ENCODE data around the gene NBAS. TPM values are rescaled to one million over a fixed set of nuclear protein-coding genes. Genes with fewer than 3 reads are reported as not detected.

Gene NBAS
- total and polyA plus RNA-seq, 9 of the 15 experiments (the other 6 are each of a cell fraction or from before 2014, with no cell fraction given): 15.3 to 94.4 (median 69.9) TPM

DNA sequence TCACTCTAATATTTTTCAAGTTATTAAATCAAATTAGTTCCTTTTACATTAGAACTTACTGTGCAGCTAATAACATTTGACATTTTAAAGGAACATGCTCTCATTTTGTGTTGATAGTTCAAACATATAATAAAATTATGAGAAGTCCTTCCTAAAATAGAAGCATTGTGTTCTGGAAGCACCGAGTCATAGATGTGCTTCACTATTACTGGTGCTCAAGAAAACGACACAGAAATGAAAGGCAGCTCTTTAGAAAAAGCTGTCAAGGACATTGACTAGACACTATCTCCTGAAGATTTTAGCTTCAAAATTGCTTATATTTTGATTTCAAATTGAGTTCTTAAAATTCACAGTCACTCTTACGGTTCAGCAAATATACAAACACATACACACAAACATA, 338.3 kb downstream of the NBAS start:
- ATAC-seq: no peak
- whole genome bisulfite sequencing (ENCODE audit: insufficient coverage, low coverage, missing lambda C conversion rate): 79% methylated on average over 3 of the region's 3 CpGs
- no peaks in the 10 kb centered on the region for H4K20me1 ChIP-seq (replicated peaks; ENCODE audit: control insufficient read depth, insufficient read depth, low read length)
- H3K9me1 ChIP-seq (ENCODE audit: control insufficient read depth, insufficient read depth, low read length): peaks cover 3% of the 10 kb centered on the region
- TF ChIP-seq ZNF586 (CRISPR knock-in tag; conservative IDR thresholded peaks at IDR 0.05) (no peak), ZC3H4 (CRISPR knock-in tag; IDR thresholded peaks at IDR 0.05; ENCODE audit: borderline replicate concordance) (no peak), ZZZ3 (IDR thresholded peaks at IDR 0.05) (no peak), ETS2 (tag; IDR thresholded peaks at IDR 0.05; ENCODE audit: borderline replicate concordance, poor library complexity, severe bottlenecking) (no peak), ESRRB (CRISPR knock-in tag; IDR thresholded peaks at IDR 0.05; ENCODE audit: borderline replicate concordance) (no peak)
- TF ChIP-seq, protein P1, sequence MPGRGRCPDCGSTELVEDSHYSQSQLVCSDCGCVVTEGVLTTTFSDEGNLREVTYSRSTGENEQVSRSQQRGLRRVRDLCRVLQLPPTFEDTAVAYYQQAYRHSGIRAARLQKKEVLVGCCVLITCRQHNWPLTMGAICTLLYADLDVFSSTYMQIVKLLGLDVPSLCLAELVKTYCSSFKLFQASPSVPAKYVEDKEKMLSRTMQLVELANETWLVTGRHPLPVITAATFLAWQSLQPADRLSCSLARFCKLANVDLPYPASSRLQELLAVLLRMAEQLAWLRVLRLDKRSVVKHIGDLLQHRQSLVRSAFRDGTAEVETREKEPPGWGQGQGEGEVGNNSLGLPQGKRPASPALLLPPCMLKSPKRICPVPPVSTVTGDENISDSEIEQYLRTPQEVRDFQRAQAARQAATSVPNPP (IDR thresholded peaks at IDR 0.05; ENCODE audit: borderline replicate concordance, insufficient read depth, insufficient read length): no peak
- TF ChIP-seq, protein P2, sequence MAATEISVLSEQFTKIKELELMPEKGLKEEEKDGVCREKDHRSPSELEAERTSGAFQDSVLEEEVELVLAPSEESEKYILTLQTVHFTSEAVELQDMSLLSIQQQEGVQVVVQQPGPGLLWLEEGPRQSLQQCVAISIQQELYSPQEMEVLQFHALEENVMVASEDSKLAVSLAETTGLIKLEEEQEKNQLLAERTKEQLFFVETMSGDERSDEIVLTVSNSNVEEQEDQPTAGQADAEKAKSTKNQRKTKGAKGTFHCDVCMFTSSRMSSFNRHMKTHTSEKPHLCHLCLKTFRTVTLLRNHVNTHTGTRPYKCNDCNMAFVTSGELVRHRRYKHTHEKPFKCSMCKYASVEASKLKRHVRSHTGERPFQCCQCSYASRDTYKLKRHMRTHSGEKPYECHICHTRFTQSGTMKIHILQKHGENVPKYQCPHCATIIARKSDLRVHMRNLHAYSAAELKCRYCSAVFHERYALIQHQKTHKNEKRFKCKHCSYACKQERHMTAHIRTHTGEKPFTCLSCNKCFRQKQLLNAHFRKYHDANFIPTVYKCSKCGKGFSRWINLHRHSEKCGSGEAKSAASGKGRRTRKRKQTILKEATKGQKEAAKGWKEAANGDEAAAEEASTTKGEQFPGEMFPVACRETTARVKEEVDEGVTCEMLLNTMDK (IDR thresholded peaks at IDR 0.05; ENCODE audit: borderline replicate concordance, insufficient read depth, low read depth, low read length, poor library complexity, severe bottlenecking): no peak
- TF ChIP-seq, protein P3, sequence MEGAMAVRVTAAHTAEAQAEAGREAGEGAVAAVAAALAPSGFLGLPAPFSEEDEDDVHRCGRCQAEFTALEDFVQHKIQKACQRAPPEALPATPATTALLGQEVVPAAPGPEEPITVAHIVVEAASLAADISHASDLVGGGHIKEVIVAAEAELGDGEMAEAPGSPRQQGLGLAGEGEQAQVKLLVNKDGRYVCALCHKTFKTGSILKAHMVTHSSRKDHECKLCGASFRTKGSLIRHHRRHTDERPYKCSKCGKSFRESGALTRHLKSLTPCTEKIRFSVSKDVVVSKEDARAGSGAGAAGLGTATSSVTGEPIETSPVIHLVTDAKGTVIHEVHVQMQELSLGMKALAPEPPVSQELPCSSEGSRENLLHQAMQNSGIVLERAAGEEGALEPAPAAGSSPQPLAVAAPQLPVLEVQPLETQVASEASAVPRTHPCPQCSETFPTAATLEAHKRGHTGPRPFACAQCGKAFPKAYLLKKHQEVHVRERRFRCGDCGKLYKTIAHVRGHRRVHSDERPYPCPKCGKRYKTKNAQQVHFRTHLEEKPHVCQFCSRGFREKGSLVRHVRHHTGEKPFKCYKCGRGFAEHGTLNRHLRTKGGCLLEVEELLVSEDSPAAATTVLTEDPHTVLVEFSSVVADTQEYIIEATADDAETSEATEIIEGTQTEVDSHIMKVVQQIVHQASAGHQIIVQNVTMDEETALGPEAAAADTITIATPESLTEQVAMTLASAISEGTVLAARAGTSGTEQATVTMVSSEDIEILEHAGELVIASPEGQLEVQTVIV (CRISPR knock-in tag; IDR thresholded peaks at IDR 0.05; ENCODE audit: borderline replicate concordance): no peak
- no peak for DNase-seq (ENCODE audit: extremely low read depth in 1 of 4, low spot score in 3 of 4)
- H3K27ac ChIP-seq (ENCODE audit: extremely low read depth, low read depth, low read length): no peak overlapping the region
- no peak overlapping the region for H3K4me3 ChIP-seq
- POLR2A ChIA-PET: interaction anchor here (1.1 to 1.5 kb wide), 2 partner anchors 9 to 14 kb away, joined by 3 to 5 read pairs; no protein-coding TSS in a partner anchor
- H3K4me2 ChIP-seq (ENCODE audit: insufficient read depth, low read length): no peak overlapping the region
- H3K9ac ChIP-seq (ENCODE audit: insufficient read depth in 1 of 2, low read depth in 2 of 2, low read length in 2 of 2): no peak overlapping the region
- no peaks in the 10 kb centered on the region for H3K79me2 ChIP-seq (ENCODE audit: control insufficient read depth, insufficient read depth, low read length)
- no peaks in the 10 kb centered on the region for H3K9me3 ChIP-seq (replicated peaks; ENCODE audit: control insufficient read depth, insufficient read depth, low read depth, low read length)
- peaks cover 50% of the 10 kb centered on the region for H3K36me3 ChIP-seq (ENCODE audit: control insufficient read depth, insufficient read depth, low read length)
- no peak overlapping the region for H2AFZ ChIP-seq (ENCODE audit: low read depth, low read length)
- intact Hi-C loops (cut with micrococcal nuclease): no loop called here
- FAIRE-seq: peak; percentile 11
- BruUV-seq (replicated peaks): no TSS peak
- H3K27me3 ChIP-seq (ENCODE audit: control insufficient read depth in 2 of 2, insufficient read depth in 2 of 2, low read length in 2 of 2): no peaks in the 10 kb centered on the region
- CTCF ChIA-PET (ENCODE audit: low intra/inter-chr PET ratio): no interaction called here
- in situ Hi-C loops (cut with MboI): no loop called here
- no peaks in the 10 kb centered on the region for H3K4me1 ChIP-seq (replicated peaks in 1 of 2; ENCODE audit: control insufficient read depth in 2 of 2, insufficient read depth in 2 of 2, low read length in 2 of 2)

Data from K562 (cell line).